A549 (cell line): ENCODE measurements around the gene ITGA1. TPM values are rescaled to one million over a fixed set of nuclear protein-coding genes. Genes with fewer than 3 reads are reported as not detected.
A peak's percentile ranks its signal among the peaks of the same experiment; 100 is the strongest.

Experiments
- ATAC-seq, 2 experiments: fragments of 200-7000 bp in 1 of 2; fragments of >200 bp in 1 of 2; cut with Nextera tagmentation in 1 of 2; cut with Tn5 transposase in 1 of 2; 3 replicates each; pipeline versions ENCODE4 v1.8.0 to v1.9.1; 2018 to 2020; ENCODE audit warnings: mild to moderate bottlenecking in 1 of 2, moderate library complexity in 1 of 2
- CTCF ChIA-PET: fragments of 300-600 bp; sonication (Branson Sonifier 250); formaldehyde crosslinking; extraction: SDS; loops from one replicate; lab custom pipeline; 2021; ENCODE audit warnings: antibody characterized with exemption, inconsistent platforms; lab: Yijun Ruan, JAX
- POLR2A ChIA-PET: fragments of 350-600 bp; formaldehyde crosslinking; extraction: SDS; loops from one replicate; lab custom pipeline; 2021; ENCODE audit warnings: antibody characterized with exemption, inconsistent platforms; lab: Yijun Ruan, JAX
- DNase-seq, 2 experiments: peaks; one replicate each; pipeline versions ENCODE4 v3.0.0 to v3.0.0-alpha.2; 2011 to 2016; ENCODE audit warnings: low read depth in 1 of 2, low spot score in 1 of 2
- FAIRE-seq: peaks from 2 replicates; lab custom pipeline; 2011; peaks lifted over from hg19 to GRCh38; lab: Jason Lieb, UNC
- H3K27ac ChIP-seq, 2 experiments: fragments of >200 bp; sonication (Bioruptor Twin); formaldehyde crosslinking; 3 replicates each; pipeline ENCODE4 v1.5.1; 2016 to 2017
- H3K4me1 ChIP-seq: fragments of >200 bp; sonication (Bioruptor Twin); formaldehyde crosslinking; 3 replicates; pipeline ENCODE4 v1.6.1; 2016
- H3K4me2 ChIP-seq: fragments of >200 bp; sonication (Bioruptor Twin); formaldehyde crosslinking; 3 replicates; pipeline ENCODE4 v1.6.1; 2016
- H3K4me3 ChIP-seq: fragments of >200 bp; sonication (Bioruptor Twin); formaldehyde crosslinking; 3 replicates; pipeline ENCODE4 v1.5.1; 2016
- H3K9me3 ChIP-seq: fragments of >200 bp; sonication (Bioruptor Twin); formaldehyde crosslinking; 3 replicates; pipeline ENCODE4 v1.6.1; 2016
- BCL3 ChIP-seq: fragments of >200 bp; sonication (Bioruptor Twin); formaldehyde crosslinking; IDR thresholded peaks from 3 replicates; pipeline ENCODE4 v1.6.1; 2016
- CBX8 ChIP-seq: fragments of 200-600 bp; sonication (generic); IDR thresholded peaks from 2 replicates; pipeline ENCODE4 v1.6.1; 2016
- CEBPB ChIP-seq, 2 experiments: fragments of >200 bp in 1 of 2; sonication (Bioruptor Twin) in 1 of 2; formaldehyde crosslinking in 1 of 2; IDR thresholded peaks; 2 replicates each; pipeline ENCODE4 v1.6.1; 2012 to 2016
- CHD2 ChIP-seq: fragments of 150-350 bp; IDR thresholded peaks from 2 replicates; pipeline ENCODE4 v1.6.1; 2014; ENCODE audit warnings: low read length; ENCODE audit not compliant: partially characterized antibody
- CHD4 ChIP-seq: fragments of 200-600 bp; sonication (generic); IDR thresholded peaks from 2 replicates; pipeline ENCODE4 v1.6.1; 2016; ENCODE audit warnings: antibody characterized with exemption, mild to moderate bottlenecking, borderline replicate concordance
- E2F6 ChIP-seq: IDR thresholded peaks from 2 replicates; pipeline ENCODE4 v1.6.1; 2012; ENCODE audit warnings: low read depth, borderline replicate concordance
- EHMT2 ChIP-seq: fragments of 200-600 bp; sonication (generic); IDR thresholded peaks from 2 replicates; pipeline ENCODE4 v1.6.1; 2016; ENCODE audit warnings: antibody characterized with exemption, low read depth, mild to moderate bottlenecking, moderate library complexity
- ESRRA ChIP-seq: fragments of 150-350 bp; IDR thresholded peaks from 2 replicates; pipeline ENCODE4 v1.6.1; 2014; ENCODE audit warnings: mild to moderate bottlenecking, low read length, borderline replicate concordance
- FOXS1 ChIP-seq: fragments of 250-450 bp; sonication (Bioruptor Pico); IDR thresholded peaks from 2 replicates; pipeline ENCODE4 v1.5.0; 2020; ENCODE audit warnings: mild to moderate bottlenecking, moderate library complexity
- JUNB ChIP-seq: fragments of >200 bp; sonication (Bioruptor Twin); formaldehyde crosslinking; IDR thresholded peaks from 2 replicates; pipeline ENCODE4 v1.6.1; 2016
- KDM5A ChIP-seq: fragments of 200-600 bp; sonication (generic); IDR thresholded peaks from 2 replicates; pipeline ENCODE4 v1.6.1; 2016; ENCODE audit warnings: antibody characterized with exemption, mild to moderate bottlenecking
- MAZ ChIP-seq: fragments of 150-350 bp; IDR thresholded peaks from 2 replicates; pipeline ENCODE4 v1.6.1; 2014; ENCODE audit warnings: antibody characterized with exemption, low read depth, low read length, borderline replicate concordance
- MYC ChIP-seq: IDR thresholded peaks from 2 replicates; pipeline ENCODE4 v1.6.1; 2012; ENCODE audit warnings: mild to moderate bottlenecking, inconsistent platforms, low read length, improper control_type of control experiment, borderline replicate concordance
- NFE2L2 ChIP-seq: fragments of 150-350 bp; conservative IDR thresholded peaks from 2 replicates; pipeline ENCODE4 v1.6.1; 2014; ENCODE audit warnings: low read length
- NR3C1 ChIP-seq: fragments of >200 bp; sonication (Bioruptor Twin); formaldehyde crosslinking; IDR thresholded peaks from 3 replicates; pipeline ENCODE4 v1.6.1; 2017
- PBX3 ChIP-seq: IDR thresholded peaks from 2 replicates; pipeline ENCODE4 v1.6.1; 2012
- POLR2A ChIP-seq: IDR thresholded peaks from 2 replicates; pipeline ENCODE4 v1.6.1; 2012; ENCODE audit warnings: mild to moderate bottlenecking, low read length
- RARB ChIP-seq: fragments of 250-450 bp; sonication (Bioruptor Pico); IDR thresholded peaks from 2 replicates; pipeline ENCODE4 v1.8.0; 2021; ENCODE audit warnings: mild to moderate bottlenecking, moderate library complexity
- RNF2 ChIP-seq: fragments of 200-600 bp; sonication (generic); IDR thresholded peaks from 2 replicates; pipeline ENCODE4 v1.6.1; 2016; ENCODE audit warnings: low read depth, mild to moderate bottlenecking, antibody characterized with exemption, moderate library complexity, borderline replicate concordance
- TP53 ChIP-seq: fragments of 250-450 bp; sonication (Bioruptor Pico); IDR thresholded peaks from 2 replicates; pipeline ENCODE4 v1.5.0; 2021; ENCODE audit warnings: mild to moderate bottlenecking, moderate library complexity
- ZFP36 ChIP-seq: fragments of 450-650 bp; IDR thresholded peaks from 2 replicates; pipeline ENCODE4 v1.6.1; 2014; ENCODE audit warnings: borderline replicate concordance; ENCODE audit not compliant: partially characterized antibody
- ZNF302 ChIP-seq: fragments of 250-450 bp; sonication (Bioruptor Pico); IDR thresholded peaks from 2 replicates; pipeline ENCODE4 v1.9.0; 2021; ENCODE audit warnings: inconsistent platforms, mild to moderate bottlenecking, moderate library complexity
- whole genome bisulfite sequencing: methylation state at CpG from one replicate; pipeline ENCODE4 v1.1.6; 2017; ENCODE audit errors: missing lambda C conversion rate; 5-methylcytosine and 5-hydroxymethylcytosine counted together
- polyA plus RNA-seq, 4 experiments: library from polyadenylated mRNA; depleted of rRNA in 3 of 4; stranded (reverse); fragments of >200 nt; fragmentation: RNase III in 1 of 4; extraction: RNeasy Plus Mini Kit Qiagen cat#74134 plus additional on column Dnase treatment in 1 of 4; gene quantifications; 2 replicates in 3 of 4; 3 replicates in 1 of 4; pipeline ENCODE4 v1.2.3, GENCODE V29; 2011 to 2017

The ITGA1 gene
- polyA plus RNA-seq, 2 of the 4 experiments (the other 2 are of a cell fraction), result 1.5 to 5.5 TPM

- no peak overlapping the region for H3K4me3 ChIP-seq
- CTCF ChIA-PET, result interaction anchor here (2.4 kb wide), 1 partner anchor 9 kb away, joined by 7 read pairs; no protein-coding TSS in a partner anchor
- no peak overlapping the region for H3K4me2 ChIP-seq
- FAIRE-seq (no peak), ATAC-seq (no peak), DNase-seq (no peak)
- WGBS, result 87% methylated on average over 2 of the region's 2 CpGs
- H3K27ac ChIP-seq, result no peak overlapping the region
- peak; percentile 33 to 39; a peak in 1 of 4 replicates for TF ChIP-seq CEBPB (IDR thresholded peaks at IDR 0.05)
- TF ChIP-seq CHD4, result no peak
- POLR2A ChIA-PET, result interaction anchor here (0.9 kb wide), 1 partner anchor 10 kb away, joined by 4 read pairs; no protein-coding TSS in a partner anchor
- no peaks in the 10 kb centered on the region for H3K9me3 ChIP-seq
- peaks cover 24% of the 10 kb centered on the region for H3K4me1 ChIP-seq
Measured at GRCh38 chr5:52789851-52790250, 2.1 kb downstream of the ITGA1 start.

- CTCF ChIA-PET, result no interaction called here
- 77% methylated on average over 1 of the region's 1 CpG for WGBS
- TF ChIP-seq CEBPB (IDR thresholded peaks at IDR 0.05), result no peak
- TF ChIP-seq TP53 (CRISPR knock-in tag), result no peak
- TF ChIP-seq RNF2, result no peak
- no peak for TF ChIP-seq RARB (CRISPR knock-in tag)
- H3K4me3 ChIP-seq, result no peak overlapping the region
- ATAC-seq, result no peak
- POLR2A ChIA-PET, result no interaction called here
- H3K9me3 ChIP-seq, result no peaks in the 10 kb centered on the region
- FAIRE-seq, result no peak
- DNase-seq, result no peak
- H3K4me2 ChIP-seq, result no peak overlapping the region
- H3K27ac ChIP-seq, result no peak overlapping the region
- peaks cover 24% of the 10 kb centered on the region for H3K4me1 ChIP-seq
Measured at GRCh38 chr5:52791366-52791765, 3.6 kb downstream of the ITGA1 start.

GRCh38 chr5:52794519-52794918 is 6.8 kb downstream of the ITGA1 start:
- Histone ChIP-seq H3K4me1 (peaks cover 15% of the 10 kb centered on the region), H3K27ac (no peak overlapping the region), H3K4me2 (peak overlapping the region; percentile 35; the same call in 2 of the 3 replicates)
- POLR2A ChIA-PET, result no interaction called here
- TF ChIP-seq BCL3, result no peak
- TF ChIP-seq, all 56 proteins: peak for 0
- WGBS, result 45% methylated on average over 1 of the region's 1 CpG
- no peaks in the 10 kb centered on the region for H3K9me3 ChIP-seq
- ATAC-seq (no peak), FAIRE-seq (no peak), DNase-seq (peak in 1 of 2 experiments; percentile 11)
- CTCF ChIA-PET, result no interaction called here
- no peak overlapping the region for H3K4me3 ChIP-seq

- Histone ChIP-seq H3K9me3 (no peaks in the 10 kb centered on the region), H3K4me1 (peaks cover 15% of the 10 kb centered on the region; the same call in 2 of the 3 replicates), H3K4me3 (no peak overlapping the region), H3K4me2 (no peak overlapping the region), H3K27ac (no peak overlapping the region)
- DNase-seq (no peak), ATAC-seq (no peak), FAIRE-seq (no peak)
- ChIA-PET CTCF (interaction anchor here (1.4 kb wide), 1 partner anchor 8 kb away, joined by 5 read pairs; the partner anchor contains the start of genes ITGA1 and PELO), POLR2A (no interaction called here)
- no peak for TF ChIP-seq ZFP36
- no peak for TF ChIP-seq PBX3
- TF ChIP-seq FOXS1, result no peak
- no peak for TF ChIP-seq MYC
- TF ChIP-seq ESRRA, result no peak
- TF ChIP-seq EHMT2, result no peak
- no peak for TF ChIP-seq POLR2A
- TF ChIP-seq KDM5A, result no peak
- no peak for TF ChIP-seq E2F6
- TF ChIP-seq TP53 (CRISPR knock-in tag), result no peak
- TF ChIP-seq CHD4, result no peak
- no peak for TF ChIP-seq CHD2
- no peak for TF ChIP-seq NR3C1
- no peak for TF ChIP-seq JUNB
- TF ChIP-seq ZNF302 (CRISPR knock-in tag), result no peak
- TF ChIP-seq NFE2L2, result no peak
- TF ChIP-seq CBX8, result no peak
- no peak for TF ChIP-seq MAZ
Measured at GRCh38 chr5:52796031-52796430, 8.3 kb downstream of the ITGA1 start.
